ENCODE results near the gene CELF2.

DNA sequence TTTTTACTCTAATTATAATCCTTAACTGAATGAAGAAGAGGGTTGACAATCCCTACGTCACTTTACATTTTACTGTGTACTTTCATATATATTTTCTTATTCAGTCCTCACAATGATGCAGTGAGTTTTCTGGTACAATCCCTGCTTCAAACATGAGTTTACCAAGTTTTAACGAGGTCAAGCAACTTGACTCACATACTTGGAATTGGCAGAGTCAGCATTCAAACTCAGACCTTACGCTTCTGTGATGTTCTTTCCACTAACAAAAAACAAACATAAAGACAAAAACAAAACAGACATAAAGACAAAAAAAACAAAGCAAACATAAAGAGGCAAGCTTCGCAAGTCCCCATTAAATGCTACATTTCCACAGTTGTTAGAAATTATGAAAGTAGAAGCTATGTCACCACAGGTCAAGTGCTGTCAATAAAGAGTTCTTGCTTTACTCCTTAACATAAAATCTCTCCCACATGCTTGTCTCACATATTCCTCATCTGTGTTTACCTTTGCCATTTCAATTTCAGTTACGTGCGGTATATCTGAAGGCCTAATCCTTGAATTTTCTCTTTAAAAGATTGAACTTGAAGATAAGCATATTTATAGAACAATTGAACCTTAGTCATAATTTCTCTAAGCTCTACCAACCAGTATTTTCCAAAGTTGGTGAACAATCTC, 217.3 kb downstream of the CELF2 start:
- TF ChIP-seq, protein P1, sequence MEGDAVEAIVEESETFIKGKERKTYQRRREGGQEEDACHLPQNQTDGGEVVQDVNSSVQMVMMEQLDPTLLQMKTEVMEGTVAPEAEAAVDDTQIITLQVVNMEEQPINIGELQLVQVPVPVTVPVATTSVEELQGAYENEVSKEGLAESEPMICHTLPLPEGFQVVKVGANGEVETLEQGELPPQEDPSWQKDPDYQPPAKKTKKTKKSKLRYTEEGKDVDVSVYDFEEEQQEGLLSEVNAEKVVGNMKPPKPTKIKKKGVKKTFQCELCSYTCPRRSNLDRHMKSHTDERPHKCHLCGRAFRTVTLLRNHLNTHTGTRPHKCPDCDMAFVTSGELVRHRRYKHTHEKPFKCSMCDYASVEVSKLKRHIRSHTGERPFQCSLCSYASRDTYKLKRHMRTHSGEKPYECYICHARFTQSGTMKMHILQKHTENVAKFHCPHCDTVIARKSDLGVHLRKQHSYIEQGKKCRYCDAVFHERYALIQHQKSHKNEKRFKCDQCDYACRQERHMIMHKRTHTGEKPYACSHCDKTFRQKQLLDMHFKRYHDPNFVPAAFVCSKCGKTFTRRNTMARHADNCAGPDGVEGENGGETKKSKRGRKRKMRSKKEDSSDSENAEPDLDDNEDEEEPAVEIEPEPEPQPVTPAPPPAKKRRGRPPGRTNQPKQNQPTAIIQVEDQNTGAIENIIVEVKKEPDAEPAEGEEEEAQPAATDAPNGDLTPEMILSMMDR (IDR thresholded peaks at IDR 0.05; ENCODE audit: low read depth, low read length, poor library complexity, severe bottlenecking): no peak
- TF ChIP-seq EZH2phosphoT487 (IDR thresholded peaks at IDR 0.05; ENCODE audit: borderline replicate concordance, low read length): no peak

Measured in DOHH2 (cell line).